Upper lobe of left lung (tissue), 6 donors: ENCODE measurements around the gene MUC22. TPM values are rescaled to one million over a fixed set of nuclear protein-coding genes. Genes with fewer than 3 reads are reported as not detected.
"Not testable (repeated sequence)": the region's sequence is repeated elsewhere in the genome, so short reads cannot be mapped to it uniquely, and the experiment has no call there.

Experiments
- ATAC-seq, 2 donors: fragments of 200-7000 bp; cut with Tn5 transposase; one replicate each; pipeline ENCODE4 v1.9.1; 2022; ENCODE audit warnings: mild to moderate bottlenecking in 2 of 2, moderate library complexity in 2 of 2; ENCODE audit not compliant: low FRiP score in 2 of 2
- DNase-seq, 2 donors: peaks; one replicate each; pipeline ENCODE4 v3.0.0-alpha.2; 2019 to 2020
- H3K27ac ChIP-seq, 4 donors: fragments of 200-600 bp; sonication (generic); one replicate each; pipeline ENCODE4 v1.5.1; 2016 to 2019
- H3K27me3 ChIP-seq, 4 donors: fragments of 200-600 bp; sonication (generic); one replicate each; pipeline ENCODE4 v1.5.1; 2017 to 2019
- H3K36me3 ChIP-seq, 4 donors: fragments of 200-600 bp; sonication (generic); one replicate each; pipeline ENCODE4 v1.5.1; 2016 to 2019
- H3K4me1 ChIP-seq, 4 donors: fragments of 200-600 bp; sonication (generic); one replicate each; pipeline ENCODE4 v1.5.1; 2018 to 2019
- H3K4me3 ChIP-seq, 4 donors: fragments of 200-600 bp; sonication (generic); one replicate each; pipeline ENCODE4 v1.5.1; 2017 to 2019; ENCODE audit warnings: mild to moderate bottlenecking in 2 of 4, moderate library complexity in 1 of 4
- H3K9me3 ChIP-seq, 4 donors: fragments of 200-600 bp; sonication (generic); one replicate each; pipeline ENCODE4 v1.5.1; 2018 to 2019
- EP300 ChIP-seq, 4 donors: sonication (generic); formaldehyde crosslinking; IDR thresholded peaks; one replicate each; pipeline ENCODE4 v1.5.1; 2017; ENCODE audit warnings: antibody characterized with exemption in 4 of 4, control low read depth in 2 of 4
- POLR2A ChIP-seq, 4 donors: fragments of 450-650 bp; IDR thresholded peaks; one replicate each; pipeline ENCODE4 v1.5.1; 2016 to 2017; ENCODE audit warnings: antibody characterized with exemption in 4 of 4, mild to moderate bottlenecking in 2 of 4
- POLR2AphosphoS5 ChIP-seq, 2 donors: sonication (generic); formaldehyde crosslinking; IDR thresholded peaks; one replicate each; pipeline ENCODE4 v1.5.1; 2017; ENCODE audit warnings: antibody characterized with exemption in 2 of 2
- WGBS, 2 donors: methylation state at CpG; one replicate each; pipeline ENCODE4 v1.1.5; 2017 to 2018; 5-methylcytosine and 5-hydroxymethylcytosine counted together
- total RNA-seq, 6 donors: library from RNA; depleted of rRNA in 4 of 6; stranded (reverse); fragments of >200 nt in 4 of 6; gene quantifications; one replicate each; pipeline versions ENCODE4 v1.1.0 to v1.2.1, GENCODE V29; 2016 to 2021
- TF ChIP-seq, protein P1 (sequence below), 6 experiments: fragments of 450-650 bp in 4 of 6; fragments of 200-600 bp in 2 of 6; sonication (generic) in 2 of 6; IDR thresholded peaks; one replicate each; pipeline ENCODE4 v1.5.1; 2016 to 2019; ENCODE audit warnings: antibody characterized with exemption in 6 of 6
- donor health status: DM: no; HTN: no; CAD: no; lungs with moderate emphysema.
- donor health status: DM: no; HTN: yes; CAD: no; lungs with severe emphysema.

Gene MUC22
- total RNA-seq, 6 donors from 2014 or later = 0.06 to 0.15 (median 0.07) TPM; not detected in 3

GRCh38 chr6:31011153-31011552 is 879 bp downstream of the MUC22 start:
- no peaks in the 10 kb centered on the region for H3K27me3 ChIP-seq
- peaks cover 0 to 3% (median 0%) of the 10 kb centered on the region in 4 donors for H3K9me3 ChIP-seq
- WGBS, 2 donors = 85 to 88% methylated on average over 6 of the region's 6 CpGs
- no peak overlapping the region for H3K27ac ChIP-seq
- no peaks in the 10 kb centered on the region for H3K36me3 ChIP-seq
- TF ChIP-seq POLR2A (IDR thresholded peaks at IDR 0.05) (no peak), POLR2AphosphoS5 (IDR thresholded peaks at IDR 0.05) (no peak), EP300 (IDR thresholded peaks at IDR 0.05) (no peak)
- TF ChIP-seq, protein P1, sequence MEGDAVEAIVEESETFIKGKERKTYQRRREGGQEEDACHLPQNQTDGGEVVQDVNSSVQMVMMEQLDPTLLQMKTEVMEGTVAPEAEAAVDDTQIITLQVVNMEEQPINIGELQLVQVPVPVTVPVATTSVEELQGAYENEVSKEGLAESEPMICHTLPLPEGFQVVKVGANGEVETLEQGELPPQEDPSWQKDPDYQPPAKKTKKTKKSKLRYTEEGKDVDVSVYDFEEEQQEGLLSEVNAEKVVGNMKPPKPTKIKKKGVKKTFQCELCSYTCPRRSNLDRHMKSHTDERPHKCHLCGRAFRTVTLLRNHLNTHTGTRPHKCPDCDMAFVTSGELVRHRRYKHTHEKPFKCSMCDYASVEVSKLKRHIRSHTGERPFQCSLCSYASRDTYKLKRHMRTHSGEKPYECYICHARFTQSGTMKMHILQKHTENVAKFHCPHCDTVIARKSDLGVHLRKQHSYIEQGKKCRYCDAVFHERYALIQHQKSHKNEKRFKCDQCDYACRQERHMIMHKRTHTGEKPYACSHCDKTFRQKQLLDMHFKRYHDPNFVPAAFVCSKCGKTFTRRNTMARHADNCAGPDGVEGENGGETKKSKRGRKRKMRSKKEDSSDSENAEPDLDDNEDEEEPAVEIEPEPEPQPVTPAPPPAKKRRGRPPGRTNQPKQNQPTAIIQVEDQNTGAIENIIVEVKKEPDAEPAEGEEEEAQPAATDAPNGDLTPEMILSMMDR (IDR thresholded peaks at IDR 0.05) = no peak
- DNase-seq = no peak
- peaks cover 0 to 12% (median 2%) of the 10 kb centered on the region in 4 donors for H3K4me1 ChIP-seq
- H3K4me3 ChIP-seq = no peak overlapping the region
- no peak for ATAC-seq

GRCh38 chr6:31016659-31017299 is 6.5 kb downstream of the MUC22 start:
- H3K36me3 ChIP-seq = no peaks in the 10 kb centered on the region
- WGBS, 2 donors = 89 to 90% methylated on average over 7 to 27 of the region's 36 CpGs
- H3K9me3 ChIP-seq = peaks cover 0 to 3% (median 0%) of the 10 kb centered on the region in 4 donors
- TF ChIP-seq, protein P1 (IDR thresholded peaks at IDR 0.05) = no peak
- no peak for TF ChIP-seq POLR2A (IDR thresholded peaks at IDR 0.05)
- ATAC-seq (no peak), DNase-seq (peak in 1 of 2 donors; percentile 66)
- no peak overlapping the region for H3K27ac ChIP-seq
- H3K27me3 ChIP-seq = no peaks in the 10 kb centered on the region
- H3K4me3 ChIP-seq = no peak overlapping the region
- H3K4me1 ChIP-seq = no peaks in the 10 kb centered on the region

DNA sequence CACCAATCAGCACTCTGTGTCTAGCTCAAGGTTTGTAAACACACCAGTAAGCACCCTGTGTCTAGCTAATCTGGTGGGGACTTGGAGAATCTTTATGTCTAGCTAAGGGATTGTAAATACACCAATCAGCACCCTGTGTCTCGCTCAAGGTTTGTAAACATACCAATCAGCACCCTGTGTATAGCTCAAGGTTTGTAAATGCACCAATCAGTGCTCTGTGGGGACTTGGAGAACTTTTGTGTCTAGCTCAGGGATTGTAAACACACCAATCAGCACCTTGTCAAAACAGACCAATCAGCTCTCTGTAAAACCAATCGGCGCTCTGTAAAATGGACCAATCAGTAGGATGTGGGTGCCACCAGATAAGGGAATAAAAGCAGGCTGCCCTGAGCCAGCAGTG is 7.2 kb downstream of the MUC22 start:
- 85 to 91% methylated on average over 3 of the region's 3 CpGs for WGBS, 2 donors
- DNase-seq, H3K36me3 ChIP-seq, H3K4me1 ChIP-seq, H3K9me3 ChIP-seq, H3K4me3 ChIP-seq, H3K27me3 ChIP-seq, H3K27ac ChIP-seq, ATAC-seq: not testable (repeated sequence)

DNA sequence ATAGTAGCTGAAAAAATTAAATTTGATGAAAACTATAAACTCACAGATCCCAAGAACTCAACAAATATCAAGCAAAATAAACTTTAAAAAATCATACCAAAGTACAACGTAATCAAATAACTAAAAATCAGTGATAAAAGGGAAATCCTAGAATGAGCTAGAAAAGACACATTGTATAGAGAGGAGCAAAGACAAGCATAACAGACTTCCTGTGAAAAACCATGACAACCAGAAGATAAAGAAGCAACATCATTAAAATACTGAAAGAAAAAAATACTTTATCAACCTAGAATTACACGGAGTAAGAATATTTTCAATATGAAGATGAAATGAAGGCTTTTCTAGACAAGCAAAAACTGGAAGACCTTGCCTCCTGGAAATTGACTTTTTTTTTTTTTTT is 9.8 kb downstream of the MUC22 start:
- ATAC-seq (no peak), DNase-seq (no peak)
- TF ChIP-seq EP300 (IDR thresholded peaks at IDR 0.05) (no peak), POLR2A (IDR thresholded peaks at IDR 0.05) (no peak), POLR2AphosphoS5 (IDR thresholded peaks at IDR 0.05) (no peak)
- TF ChIP-seq, protein P1 (IDR thresholded peaks at IDR 0.05) = no peak
- Histone ChIP-seq H3K9me3 (no peaks in the 10 kb centered on the region), H3K4me1 (no peaks in the 10 kb centered on the region), H3K27me3 (no peaks in the 10 kb centered on the region), H3K36me3 (no peaks in the 10 kb centered on the region), H3K4me3 (no peak overlapping the region), H3K27ac (no peak overlapping the region)
- 87 to 98% methylated on average over 2 of the region's 2 CpGs for WGBS, 2 donors

DNA sequence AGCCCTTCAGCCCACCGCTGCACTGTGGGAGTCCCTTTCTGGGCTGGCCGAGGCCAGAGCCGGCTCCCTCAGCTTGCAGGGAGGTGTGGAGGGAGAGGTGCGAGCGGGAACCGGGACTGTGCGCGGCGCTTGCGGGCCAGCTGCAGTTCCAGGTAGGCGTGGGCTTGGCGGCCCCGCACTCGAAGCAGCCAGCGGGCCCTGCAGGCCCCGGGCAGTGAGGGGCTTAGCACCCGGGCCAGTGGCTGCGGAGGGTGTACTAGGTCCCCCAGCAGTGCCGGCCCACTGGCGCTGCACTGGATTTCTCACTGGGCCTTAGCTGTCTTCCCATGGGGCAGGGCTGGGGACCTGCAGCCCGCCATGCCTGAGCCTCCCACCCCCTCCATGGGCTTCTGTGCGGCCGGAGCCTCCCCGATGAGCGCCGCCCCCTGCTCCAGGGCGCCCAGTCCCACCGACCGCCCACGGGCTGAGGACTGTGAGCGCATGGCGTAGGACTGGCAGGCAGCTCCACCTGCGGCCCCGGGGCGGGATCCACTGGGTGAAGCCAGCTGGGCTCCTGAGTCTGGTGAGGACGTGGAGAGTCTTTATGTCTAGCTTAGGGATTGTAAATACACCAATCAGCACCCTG is 10.5 kb downstream of the MUC22 start:
- H3K27me3 ChIP-seq, H3K4me1 ChIP-seq, H3K27ac ChIP-seq, H3K36me3 ChIP-seq, H3K9me3 ChIP-seq, ATAC-seq, H3K4me3 ChIP-seq: not testable (repeated sequence)
- peak in 1 of 2 donors; percentile 76 for DNase-seq
- WGBS, 2 donors = 86 to 90% methylated on average over 1 to 15 of the region's 36 CpGs

DNA sequence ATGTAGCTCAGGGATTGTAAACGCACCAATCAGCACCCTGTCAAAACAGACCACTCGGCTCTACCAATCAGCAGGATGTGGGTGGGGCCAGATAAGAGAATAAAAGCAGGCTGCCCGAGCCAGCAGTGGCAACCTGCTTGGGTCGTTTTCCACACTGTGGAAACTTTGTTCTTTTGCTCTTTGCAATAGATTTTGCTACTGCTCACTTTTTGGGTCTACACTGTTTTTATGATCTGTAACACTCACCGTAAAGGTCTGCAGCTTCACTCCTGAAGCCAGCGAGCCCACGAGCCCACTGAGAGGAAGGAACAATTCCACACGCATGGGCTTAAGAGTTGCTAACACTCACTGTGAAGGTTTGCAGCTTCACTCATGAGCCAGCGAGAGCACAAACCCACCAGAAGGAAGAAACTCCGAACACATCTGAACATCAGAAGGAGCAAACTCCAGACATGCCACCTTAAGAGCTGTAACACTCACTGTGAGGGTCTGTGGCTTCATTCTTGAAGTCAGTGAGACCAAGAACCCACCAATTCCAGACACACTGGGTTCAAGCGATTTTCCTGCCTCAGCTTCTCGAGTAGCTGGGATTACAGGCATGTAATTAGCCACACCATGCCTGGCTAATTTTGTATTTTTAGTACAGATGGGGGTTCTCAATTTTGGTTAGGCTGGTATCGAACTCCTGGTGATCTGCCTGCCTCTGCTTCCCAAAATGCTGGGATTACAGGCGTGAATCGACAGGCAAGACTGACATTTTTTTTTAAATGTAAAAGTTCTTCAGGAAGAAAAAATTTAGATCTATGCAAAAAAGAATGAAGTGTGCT is 11.6 kb downstream of the MUC22 start:
- H3K27me3 ChIP-seq, ATAC-seq, H3K36me3 ChIP-seq, H3K4me3 ChIP-seq, H3K27ac ChIP-seq, H3K4me1 ChIP-seq, DNase-seq, H3K9me3 ChIP-seq: not testable (repeated sequence)
- 85 to 86% methylated on average over 12 to 15 of the region's 15 CpGs for WGBS, 2 donors
